KOPT-K1 (cell line): ENCODE data around the gene ZIC4.

ENCODE experiments used
- H3K27ac ChIP-seq: fragments of 200-600 bp; sonication (generic); 2 replicates; pipeline ENCODE4 v1.5.1; 2016; ENCODE audit warnings: antibody characterized with exemption, mild to moderate bottlenecking, low read depth, low read length; ENCODE audit not compliant: poor library complexity, severe bottlenecking
- H3K36me3 ChIP-seq: fragments of 200-600 bp; sonication (generic); 2 replicates; pipeline ENCODE4 v1.5.1; 2017; ENCODE audit warnings: antibody characterized with exemption, mild to moderate bottlenecking, low read length, moderate library complexity; ENCODE audit not compliant: insufficient read depth
- H3K9me3 ChIP-seq: fragments of 200-600 bp; sonication (generic); 2 replicates; pipeline ENCODE4 v1.5.1; 2017; ENCODE audit warnings: antibody characterized with exemption, low read length, mild to moderate bottlenecking; ENCODE audit not compliant: insufficient read depth, poor library complexity, severe bottlenecking

Gene ZIC4

GRCh38 chr3:147421184-147421912 is 15.0 kb upstream of the ZIC4 start:
- H3K36me3 ChIP-seq, result no peaks in the 10 kb centered on the region
- H3K27ac ChIP-seq, result no peak overlapping the region
- H3K9me3 ChIP-seq, result peaks cover 10% of the 10 kb centered on the region

- Histone ChIP-seq H3K27ac (no peak overlapping the region), H3K36me3 (no peaks in the 10 kb centered on the region), H3K9me3 (peaks cover 10% of the 10 kb centered on the region)
Measured at GRCh38 chr3:147420353-147421183, 14.2 kb upstream of the ZIC4 start.

GRCh38 chr3:147419781-147420224 is 13.5 kb upstream of the ZIC4 start:
- H3K36me3 ChIP-seq, result no peaks in the 10 kb centered on the region
- H3K27ac ChIP-seq, result no peak overlapping the region
- H3K9me3 ChIP-seq, result peaks cover 10% of the 10 kb centered on the region

- H3K27ac ChIP-seq, result no peak overlapping the region
- H3K36me3 ChIP-seq, result no peaks in the 10 kb centered on the region
- H3K9me3 ChIP-seq, result peaks cover 10% of the 10 kb centered on the region
Measured at GRCh38 chr3:147418808-147419701, 12.7 kb upstream of the ZIC4 start.

- no peak overlapping the region for H3K27ac ChIP-seq
- H3K9me3 ChIP-seq, result peaks cover 10% of the 10 kb centered on the region
- H3K36me3 ChIP-seq, result no peaks in the 10 kb centered on the region
Measured at GRCh38 chr3:147418371-147418781, 12.0 kb upstream of the ZIC4 start.

- peaks cover 10% of the 10 kb centered on the region for H3K9me3 ChIP-seq
- no peak overlapping the region for H3K27ac ChIP-seq
- no peaks in the 10 kb centered on the region for H3K36me3 ChIP-seq
Measured at GRCh38 chr3:147417551-147418295, 11.4 kb upstream of the ZIC4 start.

GRCh38 chr3:147416931-147417330 is 10.6 kb upstream of the ZIC4 start:
- H3K9me3 ChIP-seq, result peaks cover 10% of the 10 kb centered on the region
- H3K27ac ChIP-seq, result no peak overlapping the region
- H3K36me3 ChIP-seq, result no peaks in the 10 kb centered on the region

- Histone ChIP-seq H3K9me3 (peaks cover 5% of the 10 kb centered on the region), H3K27ac (no peak overlapping the region), H3K36me3 (no peaks in the 10 kb centered on the region)
Measured at GRCh38 chr3:147415874-147416273, 9.5 kb upstream of the ZIC4 start.

GRCh38 chr3:147415286-147415685 is 8.9 kb upstream of the ZIC4 start:
- Histone ChIP-seq H3K9me3 (peaks cover 9% of the 10 kb centered on the region), H3K27ac (no peak overlapping the region), H3K36me3 (no peaks in the 10 kb centered on the region)

- no peak overlapping the region for H3K27ac ChIP-seq
- no peaks in the 10 kb centered on the region for H3K36me3 ChIP-seq
- peaks cover 12% of the 10 kb centered on the region for H3K9me3 ChIP-seq
Measured at GRCh38 chr3:147414390-147415138, 8.2 kb upstream of the ZIC4 start.

GRCh38 chr3:147413686-147414389 is 7.5 kb upstream of the ZIC4 start:
- Histone ChIP-seq H3K36me3 (no peaks in the 10 kb centered on the region), H3K9me3 (peaks cover 12% of the 10 kb centered on the region), H3K27ac (no peak overlapping the region)

- H3K27ac ChIP-seq, result no peak overlapping the region
- no peaks in the 10 kb centered on the region for H3K36me3 ChIP-seq
- peaks cover 12% of the 10 kb centered on the region for H3K9me3 ChIP-seq
Measured at GRCh38 chr3:147412917-147413685, 6.8 kb upstream of the ZIC4 start.
